H9 (cell line): ENCODE data around the gene SCN1B. TPM values are rescaled to one million over a fixed set of nuclear protein-coding genes. Genes with fewer than 3 reads are reported as not detected.

Source experiments
- DNase-seq: peaks from one replicate; pipeline ENCODE4 v3.0.0-alpha.2; 2017
- H2AFZ ChIP-seq: one replicate; pipeline ENCODE4 v1.6.1; 2013; ENCODE audit warnings: mild to moderate bottlenecking, low read length, control low read depth, moderate library complexity
- H2AK5ac ChIP-seq: 2 replicates; pipeline ENCODE4 v1.6.1; 2013; ENCODE audit warnings: low read length, control low read depth, mixed read lengths; ENCODE audit not compliant: insufficient read length
- H2BK120ac ChIP-seq: one replicate; pipeline ENCODE4 v1.6.1; 2013; ENCODE audit warnings: low read depth, mild to moderate bottlenecking, low read length, control low read depth, inconsistent platforms; ENCODE audit not compliant: poor library complexity, severe bottlenecking
- H2BK12ac ChIP-seq: 2 replicates; pipeline ENCODE4 v1.6.1; 2013; ENCODE audit warnings: low read length, control low read depth, mixed read lengths, low read depth; ENCODE audit not compliant: insufficient read length
- H2BK15ac ChIP-seq: 2 replicates; pipeline ENCODE4 v1.6.1; 2013; ENCODE audit warnings: low read depth, low read length, control low read depth
- H2BK20ac ChIP-seq: one replicate; pipeline ENCODE4 v1.6.1; 2013; ENCODE audit warnings: low read depth, mild to moderate bottlenecking, low read length, control low read depth, inconsistent platforms; ENCODE audit not compliant: poor library complexity, severe bottlenecking
- H2BK5ac ChIP-seq: 2 replicates; pipeline ENCODE4 v1.6.1; 2013; ENCODE audit warnings: low read length, control low read depth, mixed read lengths; ENCODE audit not compliant: insufficient read length
- H3K14ac ChIP-seq: 2 replicates; pipeline ENCODE4 v1.6.1; 2013; ENCODE audit warnings: low read length, control low read depth; ENCODE audit not compliant: insufficient read depth
- H3K18ac ChIP-seq: 2 replicates; pipeline ENCODE4 v1.6.1; 2013; ENCODE audit warnings: low read depth, mild to moderate bottlenecking, mixed read lengths, low read length, control low read depth; ENCODE audit not compliant: insufficient read length
- H3K23ac ChIP-seq: 2 replicates; pipeline ENCODE4 v1.6.1; 2013; ENCODE audit warnings: low read length, control low read depth, mixed read lengths, low read depth; ENCODE audit not compliant: insufficient read length
- H3K23me2 ChIP-seq: 2 replicates; pipeline ENCODE4 v1.6.1; 2013; ENCODE audit warnings: low read depth, mild to moderate bottlenecking, mixed read lengths, low read length, control low read depth; ENCODE audit not compliant: insufficient read length, poor library complexity, severe bottlenecking
- H3K27ac ChIP-seq: 2 replicates; pipeline ENCODE4 v1.5.1; 2013; ENCODE audit warnings: low read length, control low read depth, mixed read lengths, low read depth; ENCODE audit not compliant: insufficient read length
- H3K27me3 ChIP-seq: 2 replicates; pipeline ENCODE4 v1.6.1; 2013; ENCODE audit warnings: low read length, control low read depth, inconsistent platforms; ENCODE audit not compliant: insufficient read depth
- H3K4ac ChIP-seq: 2 replicates; pipeline ENCODE4 v1.6.1; 2013; ENCODE audit warnings: low read depth, mild to moderate bottlenecking, control low read depth, inconsistent platforms, low read length, moderate library complexity
- H3K4me1 ChIP-seq: 2 replicates; pipeline ENCODE4 v1.6.1; 2013; ENCODE audit warnings: low read length, control low read depth, inconsistent platforms; ENCODE audit not compliant: insufficient read depth
- H3K4me2 ChIP-seq: 2 replicates; pipeline ENCODE4 v1.6.1; 2013; ENCODE audit warnings: low read length, control low read depth, mixed read lengths; ENCODE audit not compliant: insufficient read length, insufficient read depth
- H3K56ac ChIP-seq: 2 replicates; pipeline ENCODE4 v1.6.1; 2013; ENCODE audit warnings: low read depth, mild to moderate bottlenecking, mixed read lengths, low read length, control low read depth; ENCODE audit not compliant: insufficient read length
- H3K79me1 ChIP-seq: 2 replicates; pipeline ENCODE4 v1.6.1; 2013; ENCODE audit warnings: low read depth, mild to moderate bottlenecking, moderate library complexity, low read length, control low read depth, inconsistent platforms; ENCODE audit not compliant: insufficient read depth, poor library complexity, severe bottlenecking
- H3K79me2 ChIP-seq: 2 replicates; pipeline ENCODE4 v1.6.1; 2013; ENCODE audit warnings: low read length, control low read depth, inconsistent platforms; ENCODE audit not compliant: insufficient read depth
- H3K9ac ChIP-seq: 2 replicates; pipeline ENCODE4 v1.6.1; 2013; ENCODE audit warnings: low read length, control low read depth, mixed read lengths; ENCODE audit not compliant: insufficient read length; ENCODE audit errors: extremely low read depth
- H3K9me3 ChIP-seq: one replicate; pipeline ENCODE4 v1.6.1; 2013; ENCODE audit warnings: low read depth, low read length, inconsistent platforms; ENCODE audit not compliant: control insufficient read depth
- H3T11ph ChIP-seq: one replicate; pipeline ENCODE4 v1.6.1; 2013; ENCODE audit warnings: mild to moderate bottlenecking, low read length, control low read depth, inconsistent platforms
- H4K20me1 ChIP-seq: one replicate; pipeline ENCODE4 v1.6.1; 2013; ENCODE audit not compliant: control insufficient read depth, insufficient read length, insufficient read depth
- H4K5ac ChIP-seq: 2 replicates; pipeline ENCODE4 v1.6.1; 2013; ENCODE audit warnings: low read depth, mild to moderate bottlenecking, mixed read lengths, low read length, control low read depth; ENCODE audit not compliant: insufficient read length
- H4K8ac ChIP-seq: replicated peaks from 2 replicates; pipeline ENCODE4 v1.6.1; 2013; ENCODE audit warnings: low read length, control low read depth, mixed read lengths, low read depth; ENCODE audit not compliant: insufficient read length
- H4K91ac ChIP-seq: 2 replicates; pipeline ENCODE4 v1.6.1; 2013; ENCODE audit warnings: low read depth, mild to moderate bottlenecking, moderate library complexity, mixed read lengths, low read length, control low read depth; ENCODE audit not compliant: insufficient read length
- H3K27ac Mint-ChIP-seq, 3 experiments: 2 replicates in 2 of 3; 3 replicates in 1 of 3; pipeline ENCODE4 v1.8.0; 2020 to 2021; ENCODE audit warnings: mixed read lengths in 3 of 3, mild to moderate bottlenecking in 1 of 3, moderate library complexity in 1 of 3
- H3K27me3 Mint-ChIP-seq: 2 replicates; pipeline ENCODE4 v1.8.0; 2021; ENCODE audit warnings: low read depth, mild to moderate bottlenecking, moderate library complexity, mixed read lengths
- H3K36me3 Mint-ChIP-seq, 3 experiments: 2 replicates in 2 of 3; 3 replicates in 1 of 3; pipeline ENCODE4 v1.8.0; 2020 to 2021; ENCODE audit warnings: low read depth in 3 of 3, mixed read lengths in 3 of 3; ENCODE audit not compliant: insufficient read depth in 1 of 3
- H3K4me1 Mint-ChIP-seq, 2 experiments: 2 replicates each; pipeline ENCODE4 v1.8.0; 2020; ENCODE audit warnings: mixed read lengths in 2 of 2
- H3K4me3 Mint-ChIP-seq, 2 experiments: 2 replicates in 1 of 2; 3 replicates in 1 of 2; pipeline ENCODE4 v1.8.0; 2020 to 2021; ENCODE audit warnings: mild to moderate bottlenecking in 2 of 2, mixed read lengths in 2 of 2, moderate library complexity in 1 of 2
- H3K9me3 Mint-ChIP-seq, 2 experiments: 2 replicates in 1 of 2; 3 replicates in 1 of 2; pipeline ENCODE4 v1.8.0; 2020; ENCODE audit warnings: mild to moderate bottlenecking in 2 of 2, mixed read lengths in 2 of 2, moderate library complexity in 1 of 2
- CTCF ChIP-seq: fragments of 200-600 bp; sonication (generic); conservative IDR thresholded peaks from 3 replicates; pipeline ENCODE4 v1.8.0; 2021; ENCODE audit warnings: antibody characterized with exemption, mild to moderate bottlenecking
- WGBS: extraction: QIAGEN DNeasy Blood & Tissue Kit; methylation state at CpG from one replicate; pipeline ENCODE4 v1.1.7; 2013; ENCODE audit warnings: missing lambda C conversion rate, low lambda C conversion rate, mixed read lengths; ENCODE audit not compliant: insufficient read length; ENCODE audit errors: extremely low coverage; 5-methylcytosine and 5-hydroxymethylcytosine counted together
- total RNA-seq: library from RNA; stranded (reverse); gene quantifications from 2 replicates; pipeline ENCODE4 v1.2.1, GENCODE V29; 2021

SCN1B gene
- total RNA-seq, 1 experiment from 2014 or later: 3.8 TPM

- H3K9ac ChIP-seq: no peak overlapping the region
- DNase-seq: no peak
- no peak overlapping the region for H2BK20ac ChIP-seq
- H2AFZ ChIP-seq: no peak overlapping the region
- 0 out of 7 replicates have a peak, but pooled peaks cover 0 to 4% (median 0%) of the 10 kb centered on the region in 3 experiments for H3K36me3 Mint-ChIP-seq
- no peak overlapping the region for H3K4me2 ChIP-seq
- H2BK120ac ChIP-seq: no peak overlapping the region
- no peaks in the 10 kb centered on the region; the same call in 1 of the 2 replicates for H3K4me1 ChIP-seq
- H3K14ac ChIP-seq: no peak overlapping the region
- no peak overlapping the region for H3K23ac ChIP-seq
- H3K56ac ChIP-seq: no peak overlapping the region
- no peak overlapping the region for H3K4ac ChIP-seq
- H2BK12ac ChIP-seq: no peak overlapping the region
- H2AK5ac ChIP-seq: no peak overlapping the region
- H3K79me2 ChIP-seq: no peaks in the 10 kb centered on the region
- peaks cover 9 to 18% of the 10 kb centered on the region in 2 experiments for H3K4me1 Mint-ChIP-seq
- H3K27me3 ChIP-seq: no peaks in the 10 kb centered on the region
- peaks cover 2% of the 10 kb centered on the region for H4K20me1 ChIP-seq
- H3K18ac ChIP-seq: no peak overlapping the region
- no peak overlapping the region for H2BK5ac ChIP-seq
- H3K9me3 Mint-ChIP-seq: peaks cover 0 to 3% of the 10 kb centered on the region in 2 experiments; a peak in 4 of 5 replicates
- WGBS: no CpG with 5 or more reads among the region's 8 CpGs
- no peaks in the 10 kb centered on the region for H3K9me3 ChIP-seq
- H3T11ph ChIP-seq: no peak overlapping the region
- no peak overlapping the region for H3K27ac ChIP-seq
- no peak overlapping the region for H4K8ac ChIP-seq
- no peak overlapping the region for H4K5ac ChIP-seq
- H3K23me2 ChIP-seq: no peaks in the 10 kb centered on the region
- no peak overlapping the region for H3K27ac Mint-ChIP-seq
- H2BK15ac ChIP-seq: no peak overlapping the region
- no peak for TF ChIP-seq CTCF
- no peak overlapping the region for H4K91ac ChIP-seq
- H3K27me3 Mint-ChIP-seq: peaks cover 1% of the 10 kb centered on the region; the same call in 1 of the 2 replicates
- H3K79me1 ChIP-seq: no peaks in the 10 kb centered on the region
- no peak overlapping the region for H3K4me3 Mint-ChIP-seq
Observed at GRCh38 chr19:35086455-35086854, 56.2 kb downstream of the SCN1B start.
